Neural cell (in vitro differentiated cells): ENCODE results near the gene HNRNPAB. TPM values are rescaled to one million over a fixed set of nuclear protein-coding genes. Genes with fewer than 3 reads are reported as not detected.
"Not testable (repeated sequence)": the region's sequence is repeated elsewhere in the genome, so short reads cannot be mapped to it uniquely, and the experiment has no call there.

ENCODE experiments used
- H2AFZ ChIP-seq: fragments of 200-600, 300-800 bp; sonication (generic), shearing (Covaris generic); 2 replicates; pipeline ENCODE4 v1.6.0; 2014; ENCODE audit warnings: low read depth, mild to moderate bottlenecking, antibody characterized with exemption, low read length, moderate library complexity
- H3F3A ChIP-seq: fragments of 200-600 bp; shearing (Covaris generic); 2 replicates; pipeline ENCODE4 v1.6.1; 2016; ENCODE audit warnings: mild to moderate bottlenecking, moderate library complexity, mixed read lengths, antibody characterized with exemption, low read length; ENCODE audit not compliant: insufficient read depth, poor library complexity, severe bottlenecking
- H3K27ac ChIP-seq: fragments of 200-600, 300-800 bp; sonication (generic), shearing (Covaris generic); 2 replicates; pipeline ENCODE4 v1.5.1; 2014; ENCODE audit warnings: mild to moderate bottlenecking, low read length, moderate library complexity
- H3K27me3 ChIP-seq: fragments of 300-800, 200-600 bp; sonication (generic), shearing (Covaris generic); 2 replicates; pipeline ENCODE4 v1.6.0; 2014; ENCODE audit warnings: mild to moderate bottlenecking, low read depth, low read length, moderate library complexity; ENCODE audit not compliant: insufficient read depth
- H3K36me3 ChIP-seq: fragments of 300-800, 200-600 bp; sonication (generic), shearing (Covaris generic); 2 replicates; pipeline ENCODE4 v1.5.1; 2014; ENCODE audit warnings: mild to moderate bottlenecking, antibody characterized with exemption, low read length, moderate library complexity; ENCODE audit not compliant: insufficient read depth
- H3K4me2 ChIP-seq: fragments of 300-800, 200-600 bp; sonication (generic), shearing (Covaris generic); 2 replicates; pipeline ENCODE4 v1.6.0; 2014; ENCODE audit warnings: mild to moderate bottlenecking, low read length
- H3K4me3 ChIP-seq: fragments of 300-800, 200-600 bp; sonication (generic), shearing (Covaris generic); 2 replicates; pipeline ENCODE4 v1.5.1; 2014; ENCODE audit warnings: mild to moderate bottlenecking, low read length, moderate library complexity
- H3K79me2 ChIP-seq: fragments of 200-600 bp; shearing (Covaris generic); replicated peaks from 2 replicates; pipeline ENCODE4 v1.6.0; 2014; ENCODE audit warnings: mild to moderate bottlenecking, low read length, moderate library complexity; ENCODE audit not compliant: insufficient read depth
- H3K9ac ChIP-seq: fragments of 300-800, 200-600 bp; sonication (generic), shearing (Covaris generic); 2 replicates; pipeline ENCODE4 v1.6.1; 2016; ENCODE audit warnings: mild to moderate bottlenecking, low read length, mixed read lengths
- H3K9me2 ChIP-seq: fragments of 200-600 bp; shearing (Covaris generic); 2 replicates; pipeline ENCODE4 v1.6.1; 2016; ENCODE audit warnings: mild to moderate bottlenecking, low read length, mixed read lengths; ENCODE audit not compliant: insufficient read depth
- H3K9me3 ChIP-seq: fragments of 200-600, 300-800 bp; sonication (generic), shearing (Covaris generic); 2 replicates; pipeline ENCODE4 v1.6.1; 2016; ENCODE audit warnings: mild to moderate bottlenecking, mixed run types, low read length, moderate library complexity, mixed read lengths
- H4K20me1 ChIP-seq: fragments of 200-600 bp; shearing (Covaris generic); 2 replicates; pipeline ENCODE4 v1.6.1; 2016; ENCODE audit warnings: mild to moderate bottlenecking, mixed run types; ENCODE audit not compliant: insufficient read depth
- CTCF ChIP-seq: fragments of 450-650 bp; IDR thresholded peaks from 2 replicates; pipeline ENCODE4 v1.5.1; 2014; ENCODE audit warnings: antibody characterized with exemption, mild to moderate bottlenecking, moderate library complexity; ENCODE audit not compliant: poor library complexity, severe bottlenecking
- EP300 ChIP-seq: fragments of 450-650 bp; conservative IDR thresholded peaks from 2 replicates; pipeline ENCODE4 v1.6.1; 2014; ENCODE audit warnings: antibody characterized with exemption, mild to moderate bottlenecking, moderate library complexity; ENCODE audit not compliant: poor library complexity, severe bottlenecking
- EZH2 ChIP-seq: fragments of 200-600, 300-800 bp; shearing (Covaris generic), sonication (generic); IDR thresholded peaks from 2 replicates; pipeline ENCODE4 v1.6.1; 2014; ENCODE audit warnings: antibody characterized with exemption, low read length, borderline replicate concordance, mild to moderate bottlenecking; ENCODE audit not compliant: insufficient read depth, poor library complexity, severe bottlenecking
- MXI1 ChIP-seq: fragments of 450-650 bp; conservative IDR thresholded peaks from 2 replicates; pipeline ENCODE4 v1.6.1; 2014; ENCODE audit warnings: antibody characterized with exemption, mild to moderate bottlenecking; ENCODE audit not compliant: poor library complexity, severe bottlenecking
- POLR2AphosphoS5 ChIP-seq: IDR thresholded peaks from 2 replicates; pipeline ENCODE4 v1.6.1; 2012
- RAD21 ChIP-seq: fragments of 450-650 bp; conservative IDR thresholded peaks from 2 replicates; pipeline ENCODE4 v1.6.1; 2014; ENCODE audit warnings: antibody characterized with exemption, mild to moderate bottlenecking, moderate library complexity
- SMC3 ChIP-seq: fragments of 450-650 bp; conservative IDR thresholded peaks from 2 replicates; pipeline ENCODE4 v1.6.1; 2014; ENCODE audit warnings: antibody characterized with exemption, mild to moderate bottlenecking, moderate library complexity; ENCODE audit not compliant: poor library complexity
- TAF1 ChIP-seq: IDR thresholded peaks from 2 replicates; pipeline ENCODE4 v1.6.1; 2012; ENCODE audit warnings: low read depth
- polyA plus RNA-seq: library from polyadenylated mRNA; depleted of rRNA; stranded (reverse); fragments of >200 nt; gene quantifications from 2 replicates; pipeline ENCODE4 v1.2.3, GENCODE V29; 2014
- TF ChIP-seq, protein P1 (sequence below): IDR thresholded peaks from 2 replicates; pipeline ENCODE4 v1.6.1; 2012; ENCODE audit warnings: borderline replicate concordance

Gene HNRNPAB
- polyA plus RNA-seq, 1 donor from 2014 or later: 129 TPM

GRCh38 chr5:178250263-178250662 lies 45.9 kb downstream of the HNRNPAB start:
- no peaks in the 10 kb centered on the region for H3K9me2 ChIP-seq
- H3K4me2 ChIP-seq: no peak overlapping the region
- no peaks in the 10 kb centered on the region for H3F3A ChIP-seq
- no peak overlapping the region for H2AFZ ChIP-seq
- H3K27ac ChIP-seq: no peak overlapping the region
- no peaks in the 10 kb centered on the region for H3K27me3 ChIP-seq
- no peak overlapping the region for H3K9ac ChIP-seq
- H3K36me3 ChIP-seq: no peaks in the 10 kb centered on the region
- no peak for TF ChIP-seq TAF1
- TF ChIP-seq EZH2: no peak
- TF ChIP-seq SMC3: no peak
- TF ChIP-seq MXI1: no peak
- TF ChIP-seq, protein P1, sequence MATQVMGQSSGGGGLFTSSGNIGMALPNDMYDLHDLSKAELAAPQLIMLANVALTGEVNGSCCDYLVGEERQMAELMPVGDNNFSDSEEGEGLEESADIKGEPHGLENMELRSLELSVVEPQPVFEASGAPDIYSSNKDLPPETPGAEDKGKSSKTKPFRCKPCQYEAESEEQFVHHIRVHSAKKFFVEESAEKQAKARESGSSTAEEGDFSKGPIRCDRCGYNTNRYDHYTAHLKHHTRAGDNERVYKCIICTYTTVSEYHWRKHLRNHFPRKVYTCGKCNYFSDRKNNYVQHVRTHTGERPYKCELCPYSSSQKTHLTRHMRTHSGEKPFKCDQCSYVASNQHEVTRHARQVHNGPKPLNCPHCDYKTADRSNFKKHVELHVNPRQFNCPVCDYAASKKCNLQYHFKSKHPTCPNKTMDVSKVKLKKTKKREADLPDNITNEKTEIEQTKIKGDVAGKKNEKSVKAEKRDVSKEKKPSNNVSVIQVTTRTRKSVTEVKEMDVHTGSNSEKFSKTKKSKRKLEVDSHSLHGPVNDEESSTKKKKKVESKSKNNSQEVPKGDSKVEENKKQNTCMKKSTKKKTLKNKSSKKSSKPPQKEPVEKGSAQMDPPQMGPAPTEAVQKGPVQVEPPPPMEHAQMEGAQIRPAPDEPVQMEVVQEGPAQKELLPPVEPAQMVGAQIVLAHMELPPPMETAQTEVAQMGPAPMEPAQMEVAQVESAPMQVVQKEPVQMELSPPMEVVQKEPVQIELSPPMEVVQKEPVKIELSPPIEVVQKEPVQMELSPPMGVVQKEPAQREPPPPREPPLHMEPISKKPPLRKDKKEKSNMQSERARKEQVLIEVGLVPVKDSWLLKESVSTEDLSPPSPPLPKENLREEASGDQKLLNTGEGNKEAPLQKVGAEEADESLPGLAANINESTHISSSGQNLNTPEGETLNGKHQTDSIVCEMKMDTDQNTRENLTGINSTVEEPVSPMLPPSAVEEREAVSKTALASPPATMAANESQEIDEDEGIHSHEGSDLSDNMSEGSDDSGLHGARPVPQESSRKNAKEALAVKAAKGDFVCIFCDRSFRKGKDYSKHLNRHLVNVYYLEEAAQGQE: no peak
- TF ChIP-seq CTCF: no peak
- no peak for TF ChIP-seq RAD21
- TF ChIP-seq EP300: no peak
- no peak for TF ChIP-seq POLR2AphosphoS5
- no peaks in the 10 kb centered on the region for H3K79me2 ChIP-seq
- H4K20me1 ChIP-seq: no peaks in the 10 kb centered on the region
- H3K9me3 ChIP-seq: no peaks in the 10 kb centered on the region
- H3K4me3 ChIP-seq: no peak overlapping the region

- Histone ChIP-seq H4K20me1 (no peaks in the 10 kb centered on the region), H3K9me2 (no peaks in the 10 kb centered on the region), H3F3A (no peaks in the 10 kb centered on the region), H3K4me3 (no peak overlapping the region), H2AFZ (no peak overlapping the region), H3K4me2 (no peak overlapping the region), H3K27me3 (no peaks in the 10 kb centered on the region), H3K79me2 (no peaks in the 10 kb centered on the region), H3K36me3 (no peaks in the 10 kb centered on the region), H3K9ac (no peak overlapping the region), H3K27ac (no peak overlapping the region), H3K9me3 (no peaks in the 10 kb centered on the region)
- TF ChIP-seq, protein P1: no peak
- TF ChIP-seq TAF1 (no peak), POLR2AphosphoS5 (no peak), EP300 (no peak), EZH2 (no peak), RAD21 (no peak), SMC3 (no peak), CTCF (no peak), MXI1 (no peak)
Measured at GRCh38 chr5:178252258-178252657, 47.9 kb downstream of the HNRNPAB start.

- not testable (repeated sequence) for H3K36me3 ChIP-seq, H3F3A ChIP-seq, H3K27ac ChIP-seq, H2AFZ ChIP-seq, H4K20me1 ChIP-seq, H3K27me3 ChIP-seq, H3K9me3 ChIP-seq, H3K4me2 ChIP-seq, H3K9me2 ChIP-seq, H3K4me3 ChIP-seq, H3K79me2 ChIP-seq, H3K9ac ChIP-seq
Measured at GRCh38 chr5:178253632-178254031, 49.3 kb downstream of the HNRNPAB start.
